ENCODE results near the gene MYBPH.

DNA sequence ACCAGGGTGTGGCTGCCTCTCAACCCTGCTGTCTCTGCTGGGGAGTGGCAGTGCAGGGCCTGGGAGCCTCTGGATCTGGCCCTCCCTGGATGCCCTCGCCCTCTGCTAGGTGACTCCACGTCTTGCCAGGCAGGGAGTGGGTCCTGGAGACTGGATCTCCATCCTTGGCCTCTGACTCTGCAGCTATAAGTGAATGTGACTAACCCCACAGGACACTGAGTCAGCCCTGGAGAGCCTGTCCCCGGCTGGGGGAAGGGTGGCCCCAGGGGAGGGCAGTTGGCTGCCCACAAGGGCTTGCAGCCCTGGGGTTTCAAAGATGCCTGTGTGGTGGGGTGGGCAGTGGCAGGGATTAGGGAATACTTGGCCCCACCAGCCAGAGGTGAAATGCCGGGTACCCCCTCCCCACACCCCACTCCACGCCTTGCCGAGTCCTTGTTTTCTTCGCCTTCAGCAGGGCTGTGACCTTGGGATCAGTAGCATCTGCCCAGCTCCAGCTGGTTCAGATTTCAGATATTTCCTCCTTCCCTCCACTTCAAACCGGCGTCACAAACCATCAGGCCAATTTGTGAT lies 1.9 kb upstream of the MYBPH start:
- TF ChIP-seq, protein P1, sequence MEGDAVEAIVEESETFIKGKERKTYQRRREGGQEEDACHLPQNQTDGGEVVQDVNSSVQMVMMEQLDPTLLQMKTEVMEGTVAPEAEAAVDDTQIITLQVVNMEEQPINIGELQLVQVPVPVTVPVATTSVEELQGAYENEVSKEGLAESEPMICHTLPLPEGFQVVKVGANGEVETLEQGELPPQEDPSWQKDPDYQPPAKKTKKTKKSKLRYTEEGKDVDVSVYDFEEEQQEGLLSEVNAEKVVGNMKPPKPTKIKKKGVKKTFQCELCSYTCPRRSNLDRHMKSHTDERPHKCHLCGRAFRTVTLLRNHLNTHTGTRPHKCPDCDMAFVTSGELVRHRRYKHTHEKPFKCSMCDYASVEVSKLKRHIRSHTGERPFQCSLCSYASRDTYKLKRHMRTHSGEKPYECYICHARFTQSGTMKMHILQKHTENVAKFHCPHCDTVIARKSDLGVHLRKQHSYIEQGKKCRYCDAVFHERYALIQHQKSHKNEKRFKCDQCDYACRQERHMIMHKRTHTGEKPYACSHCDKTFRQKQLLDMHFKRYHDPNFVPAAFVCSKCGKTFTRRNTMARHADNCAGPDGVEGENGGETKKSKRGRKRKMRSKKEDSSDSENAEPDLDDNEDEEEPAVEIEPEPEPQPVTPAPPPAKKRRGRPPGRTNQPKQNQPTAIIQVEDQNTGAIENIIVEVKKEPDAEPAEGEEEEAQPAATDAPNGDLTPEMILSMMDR (IDR thresholded peaks at IDR 0.05 in 8 of 11, conservative IDR thresholded peaks at IDR 0.05 in 3 of 11): no peak
- no peak for TF ChIP-seq POLR2AphosphoS5 (IDR thresholded peaks at IDR 0.05)
